Skin of body (tissue), 2 donors: ENCODE results near the gene IGF2BP3. TPM values are rescaled to one million over a fixed set of nuclear protein-coding genes. Genes with fewer than 3 reads are reported as not detected.
A peak's percentile ranks its signal among the peaks of the same experiment; 100 is the strongest.
"Not testable (repeated sequence)": the region's sequence is repeated elsewhere in the genome, so short reads cannot be mapped to it uniquely, and the experiment has no call there.

Experiments
- DNase-seq: peaks from one replicate; lab custom pipeline; 2025; lab: John Stamatoyannopoulos, UW
- total RNA-seq: library from RNA; depleted of rRNA; stranded (reverse); fragments of >200 nt; gene quantifications from one replicate; pipeline ENCODE4 v1.2.3, GENCODE V29; 2014

The IGF2BP3 gene
- total RNA-seq, 1 donor from 2014 or later, result 44.8 TPM

DNA sequence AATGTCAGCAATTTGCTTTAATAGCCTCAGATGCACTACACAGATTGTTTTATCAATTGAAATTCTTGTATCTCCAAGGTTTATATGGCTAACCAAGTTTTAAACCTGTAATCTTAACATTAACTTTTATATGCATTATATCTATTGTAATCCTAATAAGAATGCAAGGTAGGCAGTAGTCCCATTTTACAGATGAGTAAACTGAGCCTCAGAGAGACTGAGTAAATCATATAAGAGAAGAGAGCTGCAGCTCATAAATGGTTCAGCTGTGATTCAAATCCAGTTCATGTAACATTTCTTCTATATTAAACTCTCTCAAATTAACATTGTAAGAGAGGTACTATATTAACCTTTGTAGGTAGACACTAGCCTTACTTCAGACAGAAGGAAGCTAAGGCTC is 127.2 kb downstream of the IGF2BP3 start:
- DNase-seq, result no peak

DNA sequence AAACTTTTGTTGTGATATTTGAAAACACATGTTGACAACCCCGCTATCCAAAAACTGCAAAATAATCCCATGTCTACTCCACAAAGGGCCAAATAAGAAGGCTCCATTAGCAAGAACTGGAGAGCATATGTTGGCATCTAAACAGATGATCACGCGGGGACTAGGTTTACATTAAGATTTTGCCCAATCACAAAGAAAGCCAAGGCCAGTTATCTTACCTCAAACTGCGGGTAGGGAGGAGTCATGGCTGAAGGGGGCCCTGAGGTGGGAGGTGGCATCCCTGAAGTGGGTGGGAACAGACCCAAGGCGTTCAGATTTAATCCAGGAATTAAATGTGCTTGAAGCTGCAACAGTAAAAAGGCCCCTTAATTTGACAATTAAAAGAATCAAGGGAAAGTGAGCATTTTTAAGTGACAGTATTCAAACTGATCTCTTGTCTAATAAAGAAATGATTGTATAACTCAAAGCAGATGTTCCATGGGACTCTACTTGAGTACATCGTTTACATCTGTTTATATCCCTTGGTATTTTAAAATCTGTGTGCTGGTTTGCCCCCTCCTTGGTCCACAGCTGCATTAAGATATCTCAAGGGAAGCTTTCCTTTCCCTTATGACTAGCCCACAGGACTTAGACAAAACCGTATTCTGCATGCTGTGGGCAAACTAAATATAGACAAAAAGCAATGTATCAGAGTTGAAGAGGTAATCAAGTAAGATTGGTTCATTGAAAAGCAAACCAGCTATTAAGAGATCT is 128.3 kb downstream of the IGF2BP3 start:
- DNase-seq, result peak; percentile 10

DNA sequence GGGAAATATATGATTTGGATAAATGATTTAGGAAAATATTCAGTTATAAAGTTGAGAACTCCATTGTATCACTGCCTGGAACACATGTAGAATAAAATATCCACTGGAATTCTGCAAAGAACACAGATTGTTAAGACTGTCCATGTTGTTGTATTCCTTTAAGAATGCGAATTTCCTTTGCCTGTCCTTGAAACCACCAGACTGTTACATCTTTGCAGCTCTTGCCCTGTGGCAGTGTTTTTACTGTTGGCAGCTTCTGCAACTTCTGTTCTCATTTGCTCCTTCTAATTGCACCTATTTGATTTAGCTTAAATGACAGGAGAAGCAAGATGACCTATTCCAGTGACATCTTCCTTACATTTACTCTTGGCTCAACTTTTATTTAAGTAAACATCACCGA is 131.4 kb downstream of the IGF2BP3 start:
- DNase-seq, result no peak

DNA sequence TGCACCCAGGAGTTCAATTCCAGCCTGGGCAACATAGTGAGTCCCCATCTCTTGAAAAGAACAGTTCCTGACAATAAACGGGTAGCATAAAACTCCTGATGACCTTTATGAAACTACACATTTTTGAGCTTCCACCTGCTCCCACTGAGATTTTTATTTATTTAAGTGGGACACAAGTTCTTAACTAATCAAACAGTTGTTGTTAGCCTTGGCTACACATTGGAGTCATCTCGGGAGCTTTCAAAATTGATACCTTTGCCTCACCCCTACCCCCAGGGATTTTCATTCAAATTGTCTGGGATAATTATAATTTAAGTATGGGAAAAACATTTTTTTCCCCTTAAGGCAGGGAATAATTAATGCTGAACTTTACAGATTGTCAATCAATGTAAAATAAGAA is 131.9 kb downstream of the IGF2BP3 start:
- DNase-seq, result no peak

DNA sequence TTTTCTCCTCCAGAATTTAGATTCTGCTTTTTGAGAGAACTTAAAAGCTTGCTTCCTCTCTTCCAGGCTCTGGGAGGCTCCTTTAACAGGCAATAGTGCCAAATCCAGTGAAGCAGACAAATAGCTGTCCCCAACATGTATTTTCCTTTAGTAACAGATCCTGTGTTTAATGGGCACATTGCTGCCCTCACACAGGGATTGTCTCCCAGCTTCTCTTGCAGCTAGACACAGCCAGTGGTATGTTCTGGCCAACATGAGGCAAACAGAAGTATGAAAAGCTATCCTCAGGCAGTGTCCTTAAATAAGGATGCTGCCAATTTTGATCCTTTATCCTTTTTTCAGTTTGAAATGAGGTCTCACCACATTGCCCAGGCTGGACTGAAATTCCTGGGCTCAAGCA is 132.9 kb downstream of the IGF2BP3 start:
- no peak for DNase-seq

DNA sequence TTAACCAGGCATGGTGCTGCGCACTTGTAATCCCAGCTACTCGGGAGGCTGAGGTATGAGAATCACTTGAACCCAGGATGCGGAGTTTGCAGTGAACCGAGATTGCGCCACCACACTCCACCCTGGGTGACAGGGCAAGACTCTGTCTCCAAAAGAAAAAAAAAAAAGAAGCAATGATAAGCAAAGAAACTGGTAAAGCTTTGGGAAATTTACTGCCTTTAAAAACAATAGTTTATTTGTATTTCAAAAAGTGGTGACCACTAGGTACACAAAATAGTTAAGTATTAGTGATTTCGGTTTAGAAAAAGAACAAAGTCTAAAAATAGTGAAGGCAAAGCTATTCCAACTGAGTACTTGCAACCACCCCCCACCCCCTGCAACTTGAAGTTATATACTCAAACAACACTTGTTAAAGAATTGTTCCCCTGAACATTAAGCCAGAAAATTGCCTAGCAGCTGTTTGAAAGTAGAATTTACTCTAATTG is 133.4 kb downstream of the IGF2BP3 start:
- no peak for DNase-seq

DNA sequence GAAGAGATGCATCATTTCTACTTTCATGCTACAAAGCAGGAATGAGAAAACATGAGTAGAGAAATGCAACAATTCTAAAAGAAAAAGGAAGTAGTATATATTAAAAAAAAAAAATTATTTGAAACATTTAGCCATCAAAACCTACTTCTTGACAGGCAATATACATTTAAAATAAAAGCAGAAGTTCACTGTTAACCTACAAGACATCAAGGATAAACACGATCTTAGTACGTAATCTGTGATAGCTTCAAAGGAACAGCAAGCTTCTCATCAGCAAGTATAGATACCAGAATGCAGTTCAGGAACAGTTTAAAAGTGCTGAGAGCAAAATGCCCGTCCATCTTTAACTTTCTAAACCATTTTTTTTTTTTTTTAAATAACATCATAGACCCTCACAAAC is 134.2 kb downstream of the IGF2BP3 start:
- no peak for DNase-seq

DNA sequence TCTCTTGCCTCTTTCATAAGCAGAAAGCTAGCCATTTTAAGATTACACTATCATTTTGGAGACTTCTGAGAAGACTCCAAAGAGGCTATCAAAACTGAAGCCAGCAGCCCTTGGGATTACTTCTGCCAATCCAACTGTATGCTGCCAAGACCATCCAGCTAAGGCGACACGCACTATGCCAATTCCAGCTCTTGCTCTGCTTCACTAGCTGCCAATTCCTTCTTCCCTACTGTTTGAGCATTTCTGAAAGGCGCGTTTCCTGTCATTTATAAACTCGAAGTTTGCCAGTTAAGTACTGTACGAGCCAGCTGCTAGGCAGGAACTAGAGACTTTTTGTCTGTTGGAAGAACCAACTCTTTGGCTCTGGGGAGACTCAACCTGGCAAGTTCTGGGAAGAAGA is 134.7 kb downstream of the IGF2BP3 start:
- no peak for DNase-seq

DNA sequence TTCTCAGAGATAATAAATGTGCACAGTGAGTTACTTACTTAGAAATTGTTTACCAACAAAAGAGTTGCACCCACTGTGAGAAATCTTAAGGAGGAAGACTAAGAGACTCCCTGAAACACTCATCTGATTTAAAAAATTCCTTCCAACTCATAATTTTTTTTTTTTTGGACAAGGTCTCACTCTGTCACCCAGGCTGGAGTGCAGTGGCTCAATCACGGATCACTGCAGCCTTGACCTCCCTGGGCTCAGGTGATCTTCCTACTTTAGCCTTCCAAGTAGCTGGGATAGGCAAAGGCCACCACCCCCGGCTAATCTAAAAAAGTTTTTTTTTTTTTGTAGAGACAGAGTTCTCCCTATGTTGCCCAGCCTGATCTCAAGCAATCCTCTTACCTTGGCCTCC is 135.2 kb downstream of the IGF2BP3 start:
- DNase-seq, result no peak

DNA sequence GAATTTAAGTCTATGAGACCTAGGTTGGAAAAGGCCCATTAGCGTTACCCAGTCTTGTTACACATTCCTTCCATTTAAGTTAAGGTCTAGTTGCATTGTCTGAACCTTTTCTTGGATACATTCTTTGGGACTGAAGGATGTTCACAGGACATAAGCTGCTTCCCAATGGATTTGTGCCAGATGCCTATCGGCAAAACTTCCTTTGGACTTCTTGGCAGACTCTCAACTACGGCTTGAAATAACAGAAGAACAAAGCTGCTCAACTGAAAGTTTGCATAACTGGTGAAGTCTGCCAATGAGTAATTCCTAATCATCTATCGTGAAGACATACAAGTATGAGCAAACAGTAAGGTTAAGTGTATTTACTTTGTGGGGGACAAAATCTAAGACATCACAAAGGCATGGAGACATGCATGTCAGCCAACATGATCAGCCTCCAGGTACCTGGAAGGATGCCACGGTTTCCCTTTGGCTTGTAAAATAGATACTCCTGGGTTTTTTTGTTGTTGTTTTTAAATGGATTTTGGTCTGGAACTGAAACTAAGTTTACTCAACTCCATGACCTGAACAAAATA is 135.7 kb downstream of the IGF2BP3 start:
- DNase-seq, result peak; percentile 26

DNA sequence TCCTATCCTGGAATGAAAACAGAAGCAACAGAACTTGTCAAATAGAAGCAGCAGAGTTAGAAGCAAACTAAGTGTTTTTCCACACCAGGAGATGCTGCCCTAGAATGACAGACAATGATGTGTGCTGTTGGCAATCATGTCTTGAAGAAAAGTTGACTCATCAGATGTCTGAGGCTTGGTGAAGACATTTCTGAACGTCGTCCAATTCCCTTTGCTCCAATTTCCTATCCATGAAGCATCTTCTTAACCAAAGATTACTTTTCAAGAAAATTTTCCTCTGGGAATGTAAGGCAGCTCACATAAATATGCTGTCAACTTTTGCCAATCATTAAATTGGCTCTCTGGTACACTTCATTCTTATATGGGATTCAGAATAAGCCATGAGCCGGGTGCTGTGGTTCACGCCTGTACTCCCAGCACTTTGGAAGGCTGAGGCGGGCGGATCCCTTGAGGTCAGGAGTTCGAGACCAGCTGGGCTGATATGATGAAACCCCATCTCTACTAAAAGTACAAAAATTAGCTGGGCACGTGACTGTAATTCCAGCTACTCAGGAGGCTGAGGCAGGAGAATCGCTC is 136.5 kb downstream of the IGF2BP3 start:
- DNase-seq, result peak; percentile 90

DNA sequence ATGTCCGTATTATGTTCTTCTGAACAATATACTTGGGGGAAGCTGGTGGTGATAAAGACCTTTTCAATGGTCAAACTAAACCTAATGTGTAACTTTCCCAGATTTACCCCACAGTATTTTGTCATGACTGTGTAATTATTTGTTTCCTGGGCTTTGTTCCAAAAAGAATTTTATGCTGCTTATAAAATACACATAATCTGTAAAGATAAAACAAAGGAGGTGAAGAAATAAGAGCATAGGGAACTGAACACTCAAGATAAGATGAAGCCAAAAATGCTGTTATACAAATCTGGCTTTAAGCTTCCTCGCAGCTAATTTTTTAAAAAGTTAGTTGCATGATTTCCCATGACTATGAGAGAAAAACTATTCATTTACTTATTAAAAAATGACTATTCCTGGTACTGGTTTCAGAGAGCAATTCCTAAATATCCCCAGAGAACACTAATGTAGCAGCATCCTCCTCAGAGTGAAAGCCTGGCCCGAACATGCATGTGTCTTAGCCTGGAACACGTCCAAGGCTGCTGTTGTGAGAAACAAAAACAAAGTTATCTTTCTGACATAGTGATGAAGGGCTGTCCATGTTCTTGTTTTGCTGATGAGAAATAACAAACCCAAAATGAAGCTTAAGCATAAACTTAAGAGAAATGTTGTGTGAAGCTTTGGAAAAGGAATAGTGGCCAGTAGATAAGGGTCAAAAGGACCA is 137.2 kb downstream of the IGF2BP3 start:
- peak; percentile 82 for DNase-seq

DNA sequence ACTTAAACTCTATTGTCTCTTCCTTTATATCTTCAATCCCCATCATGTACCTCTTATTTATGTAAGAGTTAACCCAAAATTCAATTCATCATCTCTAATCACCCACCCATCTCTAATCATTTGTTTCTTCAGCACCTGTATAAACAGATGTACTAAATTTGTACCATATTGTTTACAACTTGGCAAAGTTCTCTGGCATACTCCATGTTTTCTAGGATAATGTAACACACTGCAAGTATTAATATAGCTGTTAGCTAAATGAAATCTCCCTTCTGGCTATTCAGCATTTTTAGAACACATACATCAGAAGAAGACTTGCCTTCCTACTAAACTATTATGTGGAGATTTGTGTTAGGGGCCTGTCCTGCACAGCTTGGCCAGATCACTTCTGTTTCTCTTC is 138.1 kb downstream of the IGF2BP3 start:
- DNase-seq, result peak; percentile 3

DNA sequence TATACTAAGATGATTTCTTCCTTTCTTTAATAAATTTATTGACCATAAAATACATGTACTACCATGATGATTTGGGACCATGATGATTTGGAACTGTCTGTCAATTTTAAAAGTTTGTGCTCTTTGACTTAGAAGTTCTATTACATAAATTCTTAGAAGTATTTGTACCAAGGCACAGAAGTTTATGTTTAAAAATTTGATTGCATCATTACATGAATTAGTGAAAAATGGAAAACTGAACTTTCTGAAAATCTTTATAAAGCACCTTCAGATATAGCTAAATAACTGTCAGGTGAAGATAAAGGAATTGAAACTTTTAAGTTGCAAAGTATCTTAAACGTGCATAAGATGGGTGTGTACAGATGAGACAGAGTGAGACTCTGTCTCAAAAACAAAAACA is 139.2 kb downstream of the IGF2BP3 start:
- DNase-seq, result no peak

DNA sequence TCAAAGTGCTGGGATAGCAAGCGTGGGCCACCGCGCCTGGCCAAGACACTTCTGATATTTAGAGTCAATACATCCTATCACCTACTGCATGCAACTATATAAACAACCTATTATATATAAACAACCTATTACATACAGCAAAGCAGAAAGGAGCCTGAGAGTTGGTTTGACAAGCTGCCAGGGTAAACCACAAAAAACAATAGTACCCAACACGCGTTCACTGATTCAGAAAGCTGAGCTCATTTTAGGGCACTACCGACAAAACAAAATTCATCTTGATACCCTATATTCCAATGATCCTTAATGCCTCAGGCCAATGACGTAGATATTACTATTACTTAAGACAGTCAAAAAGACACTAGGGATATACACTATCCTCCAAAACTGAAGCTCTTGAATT is 154.9 kb downstream of the IGF2BP3 start:
- DNase-seq, result no peak

DNA sequence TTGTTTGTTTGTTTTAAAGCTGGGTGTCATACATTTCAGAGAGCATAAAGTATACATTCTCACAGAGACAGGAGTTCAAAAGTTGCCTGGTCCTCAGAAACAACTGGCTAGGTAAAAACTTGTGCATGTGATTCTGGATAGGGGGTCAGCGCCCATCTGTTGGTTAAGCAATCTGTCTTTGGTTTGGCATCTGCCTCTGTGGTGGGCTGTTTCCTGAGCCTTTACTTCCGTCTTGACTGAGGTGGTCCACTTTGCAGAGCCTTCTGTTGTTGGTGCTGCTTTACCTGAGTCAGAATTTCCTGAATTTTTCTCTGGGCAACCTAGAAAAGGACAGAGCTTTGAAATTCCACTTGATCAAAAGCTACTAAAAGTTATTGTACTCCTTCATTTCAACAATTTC is 158.2 kb downstream of the IGF2BP3 start:
- DNase-seq, result not testable (repeated sequence)

DNA sequence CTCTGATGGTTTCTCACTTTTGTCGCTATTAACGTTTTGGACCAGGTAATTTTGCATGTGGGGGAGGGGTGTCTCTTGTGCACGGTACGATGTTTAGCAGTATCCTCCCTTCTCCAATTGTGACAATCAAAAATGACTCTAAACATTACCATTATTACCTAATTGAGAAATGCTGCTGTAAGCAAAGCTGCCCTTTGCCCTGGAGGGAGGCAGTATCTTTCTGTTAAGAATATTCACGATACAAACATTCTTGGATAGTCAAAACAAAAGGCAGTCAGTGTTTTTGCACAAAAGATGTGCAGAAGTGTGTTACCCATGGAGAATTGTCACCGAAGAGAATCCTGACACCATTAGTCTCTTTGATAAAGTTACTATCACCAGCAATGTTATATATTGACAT is 161.5 kb downstream of the IGF2BP3 start:
- no peak for DNase-seq

DNA sequence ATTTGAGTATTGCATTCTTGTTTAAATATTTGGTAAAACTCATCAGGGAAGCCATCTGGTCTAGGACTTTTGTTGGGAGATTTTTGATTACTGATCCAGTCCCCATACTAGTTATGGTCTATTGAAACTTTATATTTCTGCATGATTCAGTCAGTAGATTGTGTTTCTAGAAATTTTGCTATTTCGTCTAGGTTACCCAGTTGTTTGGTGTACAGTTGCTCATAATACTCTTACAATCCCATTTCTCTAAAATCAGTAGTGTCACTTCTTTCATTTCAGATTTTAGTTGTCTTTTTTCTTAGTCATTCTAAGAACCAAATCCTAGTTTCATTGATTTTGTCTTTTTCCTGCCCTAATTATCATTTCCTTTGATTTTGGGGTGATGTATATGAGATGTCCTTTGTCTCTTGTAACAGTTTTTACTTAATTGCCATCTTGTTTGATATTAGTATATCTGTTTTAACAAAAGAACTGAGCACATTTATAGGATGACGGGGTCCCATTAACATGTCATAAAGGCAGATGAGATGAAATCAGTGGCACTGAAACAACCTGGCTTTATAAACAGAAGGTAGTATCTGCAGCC is 163.3 kb downstream of the IGF2BP3 start:
- DNase-seq, result no peak

DNA sequence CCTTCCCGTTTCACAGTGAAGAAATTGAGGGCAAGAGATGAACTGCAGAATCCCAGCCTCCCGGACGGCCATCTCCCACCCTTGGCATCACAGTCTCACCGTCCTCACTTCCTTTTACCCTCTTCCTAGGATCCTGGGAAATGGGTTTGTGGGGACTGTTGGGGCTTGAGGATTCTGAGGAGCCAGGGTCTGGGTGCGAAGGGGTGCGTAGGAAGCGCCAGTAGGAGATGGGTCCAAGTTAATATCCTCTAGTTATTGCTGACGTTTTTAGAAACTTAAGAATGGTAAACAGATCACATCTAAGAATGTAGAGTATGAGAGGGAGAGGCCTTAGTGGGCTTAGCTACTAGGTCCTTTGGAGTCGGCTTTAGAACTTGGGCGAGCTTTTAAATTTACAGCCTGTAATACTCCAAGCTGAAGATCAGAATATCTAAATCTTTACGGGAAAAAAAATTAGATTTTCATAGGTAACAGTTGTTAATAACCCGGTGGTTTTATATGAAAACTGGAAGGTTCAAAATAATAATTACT is 170.5 kb downstream of the IGF2BP3 start:
- DNase-seq, result no peak

DNA sequence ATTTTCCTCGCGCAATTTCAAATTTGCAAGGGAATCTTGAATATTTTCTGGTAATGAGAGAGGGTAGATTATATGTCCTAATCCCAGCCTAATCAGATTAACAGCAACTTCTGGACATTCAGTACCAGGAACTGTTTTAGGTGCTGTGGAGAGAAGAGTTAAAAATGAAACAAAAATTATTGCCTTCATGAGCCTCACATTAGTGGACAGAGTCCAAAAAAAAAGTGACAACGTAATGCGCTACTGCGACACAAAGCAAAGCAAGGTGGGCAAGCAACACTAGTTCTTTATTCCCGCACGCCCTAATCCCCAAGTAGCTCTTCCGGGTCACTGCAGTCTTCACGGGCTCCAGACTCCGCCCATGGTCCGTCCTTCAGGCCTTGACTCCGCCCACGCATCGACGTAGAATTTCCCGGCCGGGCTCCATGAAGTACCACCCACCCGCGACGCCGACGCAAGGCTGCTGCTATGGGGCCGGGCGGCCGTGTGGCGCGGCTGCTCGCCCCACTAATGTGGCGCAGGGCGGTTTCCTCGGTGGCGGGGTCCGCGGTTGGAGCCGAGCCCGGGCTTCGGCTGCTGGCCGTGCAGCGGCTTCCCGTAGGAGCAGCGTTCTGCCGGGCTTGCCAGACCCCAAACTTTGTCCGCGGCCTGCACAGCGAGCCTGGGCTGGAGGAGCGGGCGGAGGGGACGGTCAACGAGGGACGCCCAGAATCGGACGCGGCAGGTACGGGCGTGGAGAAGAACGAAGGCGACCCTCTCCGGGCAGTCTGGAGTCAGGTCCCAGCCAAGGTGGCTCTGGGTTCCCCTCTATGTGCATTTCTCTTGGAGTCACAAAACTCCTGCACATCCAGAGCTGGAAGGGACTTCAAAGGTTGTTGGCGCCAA is 171.2 kb downstream of the IGF2BP3 start, which contains the start of gene MALSU1:
Gene MALSU1 (plus strand): TSS at position 455 of the 885 bp plus-strand sequence. CDS start 14 bp downstream, at position 469.
- peak; percentile 98 for DNase-seq
